GM18909 (cell line): ENCODE results near the gene FRMD4A.

Experiments
- ATAC-seq: cut with Tn5 transposase; IDR thresholded peaks from one replicate; pipeline ENCODE4 v1.9.1; 2021; ENCODE audit warnings: mild to moderate bottlenecking; ENCODE audit not compliant: unreplicated experiment, poor library complexity

The FRMD4A gene

DNA sequence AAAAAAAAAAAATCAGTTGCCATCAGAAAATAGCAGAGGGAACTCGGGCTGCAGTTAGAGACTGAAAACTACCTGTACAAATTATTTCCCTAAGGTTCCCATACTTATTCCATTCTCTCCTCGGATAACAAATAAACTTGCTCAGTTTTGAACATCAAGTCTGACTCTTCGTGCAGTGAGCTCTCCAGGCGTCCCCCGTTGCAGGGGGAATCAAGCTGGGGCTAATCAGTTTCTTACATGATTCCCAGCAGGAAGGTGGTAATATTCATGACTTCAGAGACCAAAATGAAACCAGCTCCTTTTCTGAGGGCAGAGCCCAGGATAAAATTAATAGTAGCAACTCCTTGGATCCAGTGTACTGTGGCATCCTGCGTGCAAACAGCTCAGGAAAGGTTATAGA, 135.3 kb downstream of the FRMD4A start:
- ATAC-seq: no peak

GRCh38 chr10:14192746-14193145, 138.0 kb downstream of the FRMD4A start:
- no peak for ATAC-seq

DNA sequence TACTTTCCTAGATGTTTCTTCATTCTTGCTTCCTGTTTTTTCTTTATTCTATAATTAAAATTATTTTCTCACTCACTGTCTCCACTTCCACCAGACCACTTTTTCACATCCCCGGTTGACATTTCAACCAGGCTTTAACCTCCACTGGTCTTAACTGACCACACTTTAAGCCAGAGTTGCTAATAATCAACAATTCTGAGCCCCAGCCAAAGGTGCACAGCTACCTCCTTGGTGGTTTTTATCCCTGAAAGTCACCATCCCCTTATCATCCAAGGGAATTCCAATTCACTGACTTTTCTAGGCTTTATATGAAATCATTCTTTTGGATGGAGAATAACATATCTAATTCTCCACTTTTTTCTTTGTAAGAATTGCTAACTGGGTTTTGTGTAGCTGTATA, 138.9 kb downstream of the FRMD4A start:
- ATAC-seq: no peak

DNA sequence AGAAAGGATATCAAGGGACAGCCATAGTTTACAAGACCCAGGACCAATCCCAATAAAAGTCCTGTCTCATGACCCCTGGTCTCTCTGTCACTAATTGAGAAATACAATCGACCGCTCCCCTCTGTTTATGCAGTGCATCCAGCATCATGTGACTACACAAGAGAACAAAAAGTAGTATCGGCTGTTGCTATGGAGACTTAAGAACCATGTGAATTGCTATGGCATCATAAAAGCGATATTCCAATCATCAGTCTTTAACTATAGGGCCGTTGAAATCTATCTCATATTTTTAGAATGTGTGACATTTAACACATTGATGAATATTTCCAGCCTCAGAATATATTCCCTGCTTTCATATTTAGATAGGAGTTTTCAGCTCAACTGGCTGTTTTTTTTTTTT, 139.3 kb downstream of the FRMD4A start:
- no peak for ATAC-seq

DNA sequence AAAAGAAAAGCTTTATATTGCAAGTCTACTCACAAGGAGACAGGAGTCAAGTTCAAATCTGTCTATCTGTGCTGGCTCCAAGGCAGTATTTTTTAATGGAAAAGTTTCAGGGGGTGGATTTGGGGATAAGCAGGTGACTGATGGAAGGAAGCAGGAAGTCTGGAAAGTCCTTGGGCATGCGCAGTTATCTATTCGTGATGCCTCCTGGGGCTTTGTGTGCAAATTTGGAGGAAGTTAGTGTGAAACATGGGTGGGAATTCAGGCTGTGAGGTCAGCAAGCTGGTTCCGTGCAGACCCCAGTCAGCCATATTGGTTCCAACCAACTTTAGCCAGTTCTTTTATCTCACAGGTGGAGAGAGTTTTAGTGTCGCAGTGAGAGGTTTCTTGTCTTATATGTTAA, 140.0 kb downstream of the FRMD4A start:
- ATAC-seq: no peak

DNA sequence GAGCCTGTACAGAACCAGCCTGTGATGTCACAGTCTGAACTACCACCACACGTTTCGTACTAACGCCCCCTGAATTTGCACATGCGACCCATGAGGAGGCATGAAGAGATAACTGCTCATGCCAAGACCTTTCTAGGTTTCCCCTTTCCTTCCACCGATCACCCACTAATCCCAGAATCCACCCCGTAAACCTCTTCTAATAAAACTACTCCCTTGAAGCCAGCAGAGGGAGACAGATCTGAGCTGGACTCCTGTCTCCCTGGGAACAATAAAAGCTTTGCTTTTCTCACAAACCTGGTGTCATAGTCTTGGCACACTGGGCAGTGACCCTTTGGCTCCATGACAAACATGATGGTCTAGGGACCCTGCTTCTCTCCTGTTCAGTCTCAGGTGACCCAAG, 144.5 kb downstream of the FRMD4A start:
- no peak for ATAC-seq

- ATAC-seq: peak; percentile 89
Observed at GRCh38 chr10:14185316-14186045, 145.2 kb downstream of the FRMD4A start.

DNA sequence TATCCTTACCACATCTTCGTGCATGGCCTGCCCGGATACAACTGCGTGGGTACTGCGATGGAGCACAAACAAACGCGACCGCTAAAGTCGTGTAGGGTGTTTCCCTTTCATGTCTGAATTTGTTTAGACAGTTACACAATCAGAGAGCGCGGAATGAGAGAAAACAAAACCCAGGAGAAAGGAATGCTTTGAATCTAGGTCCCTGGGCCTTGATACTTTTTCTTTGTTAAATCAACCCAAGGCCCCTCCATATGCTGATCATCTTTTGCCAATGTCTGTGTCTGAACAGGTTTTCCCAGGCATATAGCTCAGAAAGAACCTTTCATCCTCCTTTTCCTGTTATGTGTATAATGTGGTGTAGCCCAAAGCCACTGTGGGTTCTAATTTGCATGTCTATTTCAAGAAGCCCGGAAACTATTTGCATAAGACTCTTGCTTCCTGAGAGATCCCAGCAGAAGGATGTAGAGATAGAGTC, 145.8 kb downstream of the FRMD4A start:
- peak; percentile 63 for ATAC-seq

- no peak for ATAC-seq
Observed at GRCh38 chr10:14182781-14183180, 147.9 kb downstream of the FRMD4A start.

GRCh38 chr10:14181567-14181936, 149.2 kb downstream of the FRMD4A start:
- ATAC-seq: no peak

- no peak for ATAC-seq
Observed at GRCh38 chr10:14180911-14181566, 149.7 kb downstream of the FRMD4A start.

- no peak for ATAC-seq
Observed at GRCh38 chr10:14179251-14179650, 151.5 kb downstream of the FRMD4A start.

- no peak for ATAC-seq
Observed at GRCh38 chr10:14173706-14174594, 156.8 kb downstream of the FRMD4A start.

DNA sequence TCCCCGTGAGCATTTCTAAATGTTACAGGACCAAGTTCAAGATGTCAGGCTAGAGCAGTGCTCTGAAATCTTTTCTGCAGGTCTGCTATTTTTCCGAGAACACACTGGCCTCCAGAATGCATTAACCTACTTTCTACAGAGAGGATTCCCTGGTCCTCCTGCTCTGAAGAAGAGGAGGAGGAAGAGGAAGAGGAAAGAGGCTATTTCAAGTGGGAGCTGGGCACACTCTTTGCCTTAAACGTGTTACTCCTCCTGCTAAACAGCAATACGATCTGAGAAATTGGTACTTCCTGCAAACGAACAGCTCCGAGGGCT, 157.4 kb downstream of the FRMD4A start:
- ATAC-seq: no peak

DNA sequence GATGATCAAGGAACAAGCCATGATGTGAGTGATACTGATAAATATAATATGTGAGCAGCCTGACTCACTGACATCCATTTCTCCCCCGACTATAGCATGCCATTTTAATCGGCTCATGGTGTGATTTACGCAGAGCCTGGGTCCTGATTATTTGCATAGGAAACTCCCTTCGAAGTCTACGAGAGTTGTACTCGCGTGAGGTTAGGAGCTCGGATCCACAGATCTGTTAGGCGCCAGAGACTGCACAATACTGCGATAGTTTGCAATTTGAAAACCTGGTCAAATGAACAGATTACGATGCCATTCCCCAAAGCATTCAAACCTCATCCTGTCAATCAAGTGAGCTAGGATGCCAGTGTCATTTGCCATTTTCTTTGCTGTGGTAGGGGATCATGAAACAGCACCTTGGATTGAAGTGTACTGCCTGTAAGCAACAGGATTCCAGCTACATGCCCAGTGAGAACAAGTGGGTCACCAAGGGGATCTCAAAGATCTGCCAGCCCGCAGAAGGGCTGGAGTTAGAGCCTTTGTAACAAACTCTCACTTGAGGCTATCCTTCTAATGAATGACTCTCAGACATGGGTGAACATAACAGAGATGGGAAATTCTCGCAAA, 158.3 kb downstream of the FRMD4A start:
- ATAC-seq: no peak

DNA sequence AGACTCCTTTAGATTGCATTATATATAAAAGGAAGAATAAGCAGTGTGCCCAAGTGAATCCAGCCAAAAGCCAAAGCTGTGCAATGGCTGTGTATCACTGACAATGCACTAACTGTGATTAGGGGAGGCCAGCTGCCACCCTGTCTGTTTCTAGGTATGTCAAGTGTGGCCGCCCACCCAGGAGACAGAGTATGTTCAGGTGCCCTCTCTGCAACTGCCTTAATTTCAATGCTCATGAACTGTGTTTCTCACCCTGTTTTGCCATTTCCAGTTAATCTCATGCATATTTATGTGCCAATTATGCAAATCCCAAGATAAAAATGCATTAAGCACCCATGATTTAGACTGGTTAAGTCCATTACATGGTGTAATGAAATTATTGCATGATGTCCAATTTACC, 159.4 kb downstream of the FRMD4A start:
- ATAC-seq: no peak

DNA sequence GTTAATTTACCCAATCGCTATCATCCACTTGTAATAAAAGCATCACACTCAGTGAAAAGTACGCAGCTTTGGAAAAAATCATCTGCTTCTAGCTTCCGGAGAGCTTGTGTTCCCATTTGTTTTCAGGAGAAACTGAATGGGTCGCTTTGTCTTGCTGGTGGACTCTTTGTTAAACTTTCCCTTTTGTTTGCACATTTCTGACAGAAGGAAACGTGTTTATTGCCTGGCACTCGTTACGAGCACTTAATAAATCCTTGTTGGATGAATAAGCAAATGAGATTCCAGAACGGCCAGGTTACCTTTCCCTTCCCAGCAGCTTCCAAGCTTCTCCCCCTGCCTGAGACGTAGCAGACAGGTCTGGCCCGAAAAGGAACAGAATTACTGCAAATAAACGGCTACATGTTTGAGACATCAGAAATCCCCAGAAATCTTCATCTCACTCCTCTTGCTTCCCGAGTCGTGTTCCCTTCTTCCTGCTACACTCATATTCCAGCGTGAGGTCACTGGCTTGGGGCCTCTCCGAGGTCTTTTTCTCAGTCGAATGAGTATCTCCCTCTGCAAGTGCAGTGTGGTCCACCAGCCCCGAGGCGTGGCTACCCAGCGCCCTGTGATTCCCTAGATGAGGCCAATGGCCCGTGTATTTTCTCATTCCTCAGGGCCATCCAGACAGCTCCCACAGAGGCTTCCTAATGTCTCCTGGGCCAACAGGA, 167.2 kb downstream of the FRMD4A start:
- no peak for ATAC-seq

DNA sequence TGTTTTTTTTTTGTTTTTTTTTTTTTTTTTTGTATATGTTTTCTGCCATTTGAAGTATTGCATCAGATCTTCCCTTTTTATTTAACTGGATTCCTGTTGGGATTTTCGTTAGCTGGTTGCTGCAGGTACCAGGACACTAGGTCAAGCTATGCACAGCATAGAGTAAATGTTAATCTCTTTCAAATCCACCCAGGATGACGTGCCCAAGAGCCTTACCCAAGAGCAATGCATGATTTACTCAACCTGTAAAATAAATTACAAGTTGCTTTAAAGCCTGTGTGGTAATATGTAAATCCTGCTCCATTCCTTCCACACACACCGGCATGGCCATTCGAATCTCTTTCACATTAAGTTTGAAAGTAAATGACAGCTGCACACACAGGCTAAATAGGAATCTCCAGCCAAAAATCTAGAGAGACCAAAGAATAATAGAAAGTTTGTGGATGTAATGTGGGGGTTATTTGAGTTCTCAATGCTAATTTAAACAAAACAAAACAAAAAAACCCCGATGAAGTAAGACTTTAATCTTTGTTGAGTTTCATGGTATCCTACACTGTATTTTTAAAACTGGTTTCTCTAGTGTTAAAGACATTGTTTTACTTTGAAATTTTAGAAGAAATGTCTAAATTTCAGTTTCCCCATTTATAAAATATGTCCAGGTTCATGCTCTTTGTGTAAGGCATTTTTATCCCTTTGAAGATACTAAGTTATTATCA, 167.9 kb downstream of the FRMD4A start:
- ATAC-seq: no peak

DNA sequence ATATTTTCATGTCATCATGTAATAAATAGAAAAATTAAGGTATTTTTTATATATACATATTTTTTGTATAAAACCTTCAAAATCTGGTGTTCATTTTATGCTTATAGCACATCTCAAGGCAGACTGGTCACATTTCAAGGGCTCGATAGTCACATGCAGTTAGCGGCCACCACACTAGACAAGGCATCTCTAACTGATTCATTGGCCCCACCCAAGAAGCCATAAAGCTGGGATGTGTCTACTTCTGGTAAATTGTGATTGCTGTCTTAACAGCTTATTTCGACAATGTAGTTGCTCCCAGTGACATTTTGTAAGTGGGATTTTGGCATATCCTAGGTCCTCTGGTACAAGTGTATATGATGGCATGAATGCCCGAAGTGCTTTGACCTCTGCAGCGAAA, 168.7 kb downstream of the FRMD4A start:
- no peak for ATAC-seq

DNA sequence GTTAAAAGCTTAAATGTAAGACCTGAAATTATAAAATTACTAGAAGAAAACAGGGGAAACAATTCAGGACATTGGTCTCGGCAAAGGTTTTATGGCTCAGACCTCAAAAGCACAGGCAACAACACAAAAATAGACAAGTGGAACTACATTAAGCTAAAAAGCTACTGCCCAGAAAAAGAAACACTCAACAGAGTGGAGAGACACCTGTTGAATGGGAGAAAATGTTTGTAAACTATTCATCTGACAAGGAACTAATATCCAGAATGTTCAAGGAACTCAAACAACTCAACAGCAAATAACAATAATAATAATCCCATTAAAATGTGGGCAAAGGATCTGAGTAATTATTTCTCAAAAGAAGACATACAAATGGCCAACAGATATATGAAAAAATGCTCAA, 170.4 kb downstream of the FRMD4A start:
- no peak for ATAC-seq
